GM12872 (cell line): ENCODE results near the gene JAM3.

ENCODE experiments used
- TF ChIP-seq, protein P1 (sequence below): IDR thresholded peaks from 3 replicates; pipeline ENCODE4 v1.5.1; 2011; ENCODE audit warnings: low read depth, mild to moderate bottlenecking, low read length, moderate library complexity; ENCODE audit not compliant: insufficient read depth

Gene JAM3

DNA sequence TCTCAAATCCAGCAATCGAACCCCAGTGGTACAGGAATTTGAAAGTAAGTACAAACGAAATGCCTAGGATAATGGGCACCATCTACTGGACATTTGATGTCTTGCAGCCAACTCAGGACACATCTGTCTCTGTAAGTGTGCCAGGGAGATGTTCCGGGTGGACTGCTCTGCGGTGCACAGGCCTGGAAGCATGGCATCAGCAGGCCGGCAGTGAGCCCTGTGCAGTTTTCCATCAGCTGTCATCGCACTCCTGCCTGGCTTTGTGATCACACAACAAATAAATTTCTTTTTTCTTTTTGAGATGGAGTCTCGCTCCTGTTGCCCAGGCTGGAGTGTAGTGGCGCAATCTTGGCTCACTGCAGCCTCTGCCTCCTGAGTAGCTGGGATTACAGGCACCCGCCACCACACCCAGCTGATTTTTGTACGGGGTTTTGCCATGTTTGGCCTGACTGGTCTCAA, 71.0 kb downstream of the JAM3 start:
- TF ChIP-seq, protein P1, sequence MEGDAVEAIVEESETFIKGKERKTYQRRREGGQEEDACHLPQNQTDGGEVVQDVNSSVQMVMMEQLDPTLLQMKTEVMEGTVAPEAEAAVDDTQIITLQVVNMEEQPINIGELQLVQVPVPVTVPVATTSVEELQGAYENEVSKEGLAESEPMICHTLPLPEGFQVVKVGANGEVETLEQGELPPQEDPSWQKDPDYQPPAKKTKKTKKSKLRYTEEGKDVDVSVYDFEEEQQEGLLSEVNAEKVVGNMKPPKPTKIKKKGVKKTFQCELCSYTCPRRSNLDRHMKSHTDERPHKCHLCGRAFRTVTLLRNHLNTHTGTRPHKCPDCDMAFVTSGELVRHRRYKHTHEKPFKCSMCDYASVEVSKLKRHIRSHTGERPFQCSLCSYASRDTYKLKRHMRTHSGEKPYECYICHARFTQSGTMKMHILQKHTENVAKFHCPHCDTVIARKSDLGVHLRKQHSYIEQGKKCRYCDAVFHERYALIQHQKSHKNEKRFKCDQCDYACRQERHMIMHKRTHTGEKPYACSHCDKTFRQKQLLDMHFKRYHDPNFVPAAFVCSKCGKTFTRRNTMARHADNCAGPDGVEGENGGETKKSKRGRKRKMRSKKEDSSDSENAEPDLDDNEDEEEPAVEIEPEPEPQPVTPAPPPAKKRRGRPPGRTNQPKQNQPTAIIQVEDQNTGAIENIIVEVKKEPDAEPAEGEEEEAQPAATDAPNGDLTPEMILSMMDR, result peak; percentile 80

DNA sequence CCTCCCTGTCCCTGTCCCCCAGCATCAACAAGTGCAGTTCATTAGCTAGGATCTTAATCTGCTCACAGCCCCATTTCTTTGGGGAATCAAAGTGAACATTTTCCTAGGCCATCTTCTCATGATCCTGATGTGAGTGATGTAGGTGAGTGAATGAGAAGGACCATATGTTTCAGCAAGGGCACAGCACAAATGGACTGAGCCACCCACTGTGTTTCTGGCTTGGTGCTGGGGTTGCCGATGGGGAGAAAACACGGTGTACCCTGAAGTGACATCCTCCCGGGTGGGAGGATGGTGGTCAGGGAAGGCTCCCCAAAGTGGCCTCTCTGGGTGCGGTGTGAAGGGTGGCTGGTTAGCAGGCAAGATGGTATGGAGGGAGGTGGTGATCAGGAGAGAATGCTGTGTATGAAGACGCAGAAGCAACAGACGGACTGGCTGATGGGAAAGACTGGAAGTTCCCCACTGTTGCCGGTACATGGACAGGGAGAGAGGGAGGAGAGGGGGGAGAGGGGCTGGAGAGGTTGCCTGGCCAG, 72.2 kb downstream of the JAM3 start:
- TF ChIP-seq, protein P1, result no peak

DNA sequence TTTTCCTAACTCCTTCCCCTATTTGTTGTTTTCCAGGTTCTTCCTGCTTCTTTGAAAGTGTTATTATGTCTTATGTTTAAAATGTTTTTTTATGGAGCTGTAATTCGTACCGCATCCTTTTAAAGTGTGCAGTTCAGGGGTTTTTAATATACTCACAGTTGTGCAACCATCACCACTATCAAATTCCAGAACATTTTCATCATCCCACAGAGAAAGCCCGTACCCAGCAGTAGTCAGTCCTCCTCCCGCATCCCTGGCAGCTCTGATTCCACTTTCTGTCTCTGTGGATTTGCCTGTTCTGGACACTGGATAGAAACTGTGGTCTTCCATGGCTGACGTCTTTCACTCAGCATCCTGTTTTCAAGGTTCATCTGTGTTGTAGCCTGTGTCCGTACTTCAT, 73.7 kb downstream of the JAM3 start:
- TF ChIP-seq, protein P1, result no peak

DNA sequence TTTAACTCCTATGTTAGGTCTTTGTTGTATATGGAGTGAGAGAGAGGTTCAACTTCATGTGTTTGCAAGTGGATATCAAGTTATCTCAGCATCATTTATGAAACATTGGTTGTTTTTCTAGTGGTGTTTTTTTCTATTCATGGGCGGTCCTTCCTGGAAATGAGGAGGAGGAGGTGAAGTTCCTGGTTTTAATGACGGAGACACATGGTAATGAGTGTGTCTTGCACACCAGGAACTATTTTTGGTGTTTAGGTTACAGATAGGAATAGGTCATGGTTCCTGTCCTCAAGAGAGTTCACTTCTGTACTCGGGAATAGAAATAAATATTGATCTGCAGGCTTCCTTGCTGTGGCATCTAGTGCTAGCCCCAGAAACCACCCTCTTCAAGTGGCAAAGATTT, 74.9 kb downstream of the JAM3 start:
- TF ChIP-seq, protein P1, result no peak

DNA sequence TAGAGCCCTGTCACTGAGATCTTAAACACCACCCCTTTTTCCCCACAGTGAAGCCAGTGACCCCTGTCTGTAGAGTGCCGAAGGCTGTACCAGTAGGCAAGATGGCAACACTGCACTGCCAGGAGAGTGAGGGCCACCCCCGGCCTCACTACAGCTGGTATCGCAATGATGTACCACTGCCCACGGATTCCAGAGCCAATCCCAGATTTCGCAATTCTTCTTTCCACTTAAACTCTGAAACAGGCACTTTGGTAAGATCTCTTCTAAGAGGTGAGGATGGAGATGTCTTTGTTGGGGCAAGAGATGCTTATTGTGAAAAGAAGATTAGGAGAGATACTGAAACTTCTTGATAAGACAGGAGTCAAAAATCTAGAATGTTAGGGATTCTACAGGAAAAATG, 75.9 kb downstream of the JAM3 start:
- TF ChIP-seq, protein P1, result no peak

DNA sequence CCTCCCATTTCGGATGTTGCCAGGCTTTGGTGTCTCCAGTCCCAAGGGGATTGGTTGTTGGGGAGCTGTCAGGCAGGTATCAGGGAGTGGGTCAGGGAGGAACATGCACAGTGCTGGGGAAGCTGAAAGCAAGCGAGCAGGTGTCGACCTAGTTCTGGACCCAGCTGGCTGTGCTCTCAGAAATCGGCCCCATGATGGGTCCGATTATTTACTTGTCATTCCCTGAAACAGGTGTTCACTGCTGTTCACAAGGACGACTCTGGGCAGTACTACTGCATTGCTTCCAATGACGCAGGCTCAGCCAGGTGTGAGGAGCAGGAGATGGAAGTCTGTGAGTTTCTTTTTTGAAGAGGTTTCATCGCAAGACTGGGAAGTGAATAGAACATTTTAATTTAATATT, 76.8 kb downstream of the JAM3 start:
- TF ChIP-seq, protein P1, result no peak

DNA sequence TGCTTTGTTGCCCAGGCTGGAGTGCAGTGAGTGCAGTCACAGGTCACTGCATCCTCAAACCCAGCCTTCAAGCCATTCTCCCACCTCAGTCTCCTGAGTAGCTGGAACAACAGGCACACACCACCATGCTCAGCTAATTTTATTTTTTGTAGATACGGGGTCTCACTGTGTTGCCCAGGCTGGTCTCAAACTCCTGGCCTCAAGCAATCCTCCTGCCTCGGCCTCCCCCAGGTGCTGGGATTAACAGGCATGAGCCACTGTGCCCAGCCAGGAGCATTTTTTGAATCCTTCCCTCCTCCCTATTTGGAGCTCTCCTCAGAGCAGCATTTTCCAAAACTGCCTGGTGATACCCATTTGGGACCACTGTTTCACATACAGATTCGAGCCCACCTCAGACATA, 77.7 kb downstream of the JAM3 start:
- TF ChIP-seq, protein P1, result no peak
